Psoas muscle (tissue), 8 donors: ENCODE data around the gene NPAT. TPM values are rescaled to one million over a fixed set of nuclear protein-coding genes. Genes with fewer than 3 reads are reported as not detected.

ENCODE experiments used
- ATAC-seq, 4 donors: fragments of 200-7000 bp; cut with Tn5 transposase; one replicate each; pipeline ENCODE4 v1.9.1; 2020; ENCODE audit warnings: moderate library complexity in 3 of 4, mild to moderate bottlenecking in 2 of 4
- DNase-seq, 2 donors: peaks; one replicate each; pipeline ENCODE4 v3.0.0-alpha.2; 2020
- H3K27ac ChIP-seq: fragments of 200-600 bp; one replicate; pipeline ENCODE4 v1.8.0; 2022
- H3K27me3 ChIP-seq, 3 donors: fragments of 200-600 bp in 1 of 3; one replicate each; pipeline versions ENCODE4 v1.6.1 to v1.8.0; 2013 to 2022; ENCODE audit warnings: low read length in 2 of 3, mild to moderate bottlenecking in 2 of 3, moderate library complexity in 1 of 3; ENCODE audit not compliant: insufficient read depth in 3 of 3
- H3K36me3 ChIP-seq, 2 donors: fragments of 200-600 bp in 1 of 2; one replicate each; pipeline versions ENCODE4 v1.6.1 to v1.8.0; 2013 to 2022; ENCODE audit warnings: low read depth in 1 of 2, mild to moderate bottlenecking in 1 of 2, moderate library complexity in 1 of 2; ENCODE audit not compliant: insufficient read depth in 1 of 2
- H3K4me1 ChIP-seq: fragments of 200-600 bp; one replicate; pipeline ENCODE4 v1.8.0; 2022
- H3K4me3 ChIP-seq: fragments of 200-600 bp; one replicate; pipeline ENCODE4 v1.8.0; 2022; ENCODE audit warnings: mild to moderate bottlenecking
- H3K9me3 ChIP-seq: fragments of 200-600 bp; one replicate; pipeline ENCODE4 v1.8.0; 2022
- CTCF ChIP-seq: fragments of 200-600 bp; IDR thresholded peaks from one replicate; pipeline ENCODE4 v1.8.0; 2022; ENCODE audit warnings: antibody characterized with exemption
- WGBS, 3 donors: extraction: QIAGEN DNeasy Blood & Tissue Kit; methylation state at CpG; one replicate each; pipeline versions ENCODE4 v1.1.6 to v1.1.7; 2013; 5-methylcytosine and 5-hydroxymethylcytosine counted together
- intact Hi-C, 2 donors: fragments of 100-400 bp; cut with DNase I; formaldehyde crosslinking; loops; one replicate each; pipeline versions ENCODE4 v1.11.0 to v1.14.2; 2022
- polyA plus RNA-seq, 3 donors: library from polyadenylated mRNA; stranded (reverse); fragments of 200-250 nt; gene quantifications; one replicate each; pipeline ENCODE4 v1.2.3, GENCODE V29; 2013
- total RNA-seq, 4 donors: library from RNA; stranded (reverse); fragmentation: NEBNext Ultra II Directional in 2 of 4; extraction: Animal tissue kit (Norgen Biotek cat#: 25700) in 2 of 4; gene quantifications; one replicate each; pipeline versions ENCODE4 v1.2.1 to v1.2.4, GENCODE V29; 2021 to 2023
- donor health status: healthy with polysubstance abuse.
- donor health status: DM: no; HTN: no; CAD: no; lungs with moderate emphysema.
- donor health status: Bipolar disorder and iron deficiency.
- donor health status: healthy.
- donor health status: DM: yes; HTN: yes; CAD: no.
- donor health status: DM: no; HTN: no; CAD: no.
- donor health status: DM: no; HTN: no; CAD: no.
- donor health status: DM: yes; HTN: yes; CAD: no.

NPAT gene
- total and polyA plus RNA-seq, 7 donors = 2.0 to 6.9 (median 5.1) TPM

- Histone ChIP-seq H3K27ac (no peak overlapping the region), H3K27me3 (no peaks in the 10 kb centered on the region), H3K36me3 (peaks cover 0 to 80% of the 10 kb centered on the region in 2 donors), H3K9me3 (no peaks in the 10 kb centered on the region), H3K4me3 (no peak overlapping the region), H3K4me1 (no peaks in the 10 kb centered on the region)
- ATAC-seq (no peak), DNase-seq (no peak)
- no peak for TF ChIP-seq CTCF
- WGBS, 3 donors = 97 to 99% (median 98%) methylated on average over 2 of the region's 2 CpGs
- intact Hi-C loops = no loop called here
Observed at GRCh38 chr11:108235633-108236032, 13.2 kb upstream of the NPAT start.

- Histone ChIP-seq H3K9me3 (no peaks in the 10 kb centered on the region), H3K27me3 (no peaks in the 10 kb centered on the region), H3K27ac (no peak overlapping the region), H3K4me1 (no peaks in the 10 kb centered on the region), H3K4me3 (no peak overlapping the region), H3K36me3 (peaks cover 0 to 80% of the 10 kb centered on the region in 2 donors)
- ATAC-seq (no peak), DNase-seq (no peak)
- 83 to 100% (median 96%) methylated on average over 1 of the region's 1 CpG for WGBS, 3 donors
- TF ChIP-seq CTCF = no peak
- intact Hi-C loops = no loop called here
Observed at GRCh38 chr11:108235192-108235591, 12.8 kb upstream of the NPAT start.

GRCh38 chr11:108233277-108233945 lies 11.0 kb upstream of the NPAT start:
- no peak for TF ChIP-seq CTCF
- Histone ChIP-seq H3K36me3 (peaks cover 0 to 79% of the 10 kb centered on the region in 2 donors), H3K27ac (no peak overlapping the region), H3K27me3 (no peaks in the 10 kb centered on the region), H3K4me3 (no peak overlapping the region), H3K9me3 (no peaks in the 10 kb centered on the region), H3K4me1 (no peaks in the 10 kb centered on the region)
- DNase-seq = no peak
- WGBS, 3 donors = 96 to 100% (median 98%) methylated on average over 2 of the region's 2 CpGs
- no peak for ATAC-seq
- intact Hi-C loops = no loop called here

- Histone ChIP-seq H3K4me1 (peaks cover 12% of the 10 kb centered on the region), H3K27ac (no peak overlapping the region), H3K4me3 (no peak overlapping the region), H3K9me3 (no peaks in the 10 kb centered on the region), H3K27me3 (no peaks in the 10 kb centered on the region), H3K36me3 (peaks cover 0 to 58% of the 10 kb centered on the region in 2 donors)
- ATAC-seq (no peak), DNase-seq (no peak)
- 70 to 77% (median 70%) methylated on average over 2 of the region's 2 CpGs for WGBS, 3 donors
- intact Hi-C loops = loop anchor here in 1 of 2 donors (10.0 kb wide), 1 partner anchor 223 kb away; the partner anchor contains the start of gene CUL5
- no peak for TF ChIP-seq CTCF
Observed at GRCh38 chr11:108228251-108228650, 5.8 kb upstream of the NPAT start.

GRCh38 chr11:108226036-108226435 lies 3.6 kb upstream of the NPAT start:
- Histone ChIP-seq H3K4me1 (peaks cover 16% of the 10 kb centered on the region), H3K27me3 (no peaks in the 10 kb centered on the region), H3K4me3 (no peak overlapping the region), H3K27ac (no peak overlapping the region), H3K9me3 (no peaks in the 10 kb centered on the region), H3K36me3 (peaks cover 0 to 36% of the 10 kb centered on the region in 2 donors)
- WGBS, 3 donors = 87 to 93% (median 88%) methylated on average over 2 of the region's 2 CpGs
- no peak for ATAC-seq
- intact Hi-C loops = loop anchor here in 1 of 2 donors (10.0 kb wide), 1 partner anchor 221 kb away; the partner anchor contains the start of gene CUL5
- no peak for TF ChIP-seq CTCF
- no peak for DNase-seq
